Astrocyte (in vitro differentiated cells and primary cell): Measurements from ENCODE around the gene C3orf80.

ENCODE experiments used
- EZH2 ChIP-seq: IDR thresholded peaks from 2 replicates; pipeline ENCODE4 v1.6.1; 2012; ENCODE audit warnings: mild to moderate bottlenecking, low read length, inconsistent platforms; ENCODE audit not compliant: insufficient read depth
- TF ChIP-seq, protein P1 (sequence below): IDR thresholded peaks from 2 replicates; pipeline ENCODE4 v1.5.1; 2011; ENCODE audit warnings: low read depth, mild to moderate bottlenecking, inconsistent platforms, low read length, moderate library complexity; ENCODE audit not compliant: insufficient read depth

- TF ChIP-seq, protein P1, sequence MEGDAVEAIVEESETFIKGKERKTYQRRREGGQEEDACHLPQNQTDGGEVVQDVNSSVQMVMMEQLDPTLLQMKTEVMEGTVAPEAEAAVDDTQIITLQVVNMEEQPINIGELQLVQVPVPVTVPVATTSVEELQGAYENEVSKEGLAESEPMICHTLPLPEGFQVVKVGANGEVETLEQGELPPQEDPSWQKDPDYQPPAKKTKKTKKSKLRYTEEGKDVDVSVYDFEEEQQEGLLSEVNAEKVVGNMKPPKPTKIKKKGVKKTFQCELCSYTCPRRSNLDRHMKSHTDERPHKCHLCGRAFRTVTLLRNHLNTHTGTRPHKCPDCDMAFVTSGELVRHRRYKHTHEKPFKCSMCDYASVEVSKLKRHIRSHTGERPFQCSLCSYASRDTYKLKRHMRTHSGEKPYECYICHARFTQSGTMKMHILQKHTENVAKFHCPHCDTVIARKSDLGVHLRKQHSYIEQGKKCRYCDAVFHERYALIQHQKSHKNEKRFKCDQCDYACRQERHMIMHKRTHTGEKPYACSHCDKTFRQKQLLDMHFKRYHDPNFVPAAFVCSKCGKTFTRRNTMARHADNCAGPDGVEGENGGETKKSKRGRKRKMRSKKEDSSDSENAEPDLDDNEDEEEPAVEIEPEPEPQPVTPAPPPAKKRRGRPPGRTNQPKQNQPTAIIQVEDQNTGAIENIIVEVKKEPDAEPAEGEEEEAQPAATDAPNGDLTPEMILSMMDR: no peak
- no peak for TF ChIP-seq EZH2
These were observed 966 bp upstream of the C3orf80 start for GRCh38 chr3:160224256-160224655.
